Loucy (cell line): ENCODE results near the gene WNK1.

Experiments
- CTCF ChIP-seq: fragments of 200-600 bp; sonication (generic); conservative IDR thresholded peaks from 2 replicates; pipeline ENCODE4 v1.5.1; 2014; ENCODE audit warnings: mild to moderate bottlenecking, antibody characterized with exemption, low read length
- EZH2phosphoT487 ChIP-seq: fragments of 200-600 bp; IDR thresholded peaks from 2 replicates; pipeline ENCODE4 v1.6.1; 2018; ENCODE audit warnings: antibody characterized with exemption, mild to moderate bottlenecking, moderate library complexity, borderline replicate concordance

- TF ChIP-seq CTCF (no peak), EZH2phosphoT487 (no peak)
Observed at GRCh38 chr12:912466-913235, 160.3 kb downstream of the WNK1 start.
